B cell (primary cell): ENCODE data around the gene CRYGN.

ENCODE experiments used
- CTCF ChIP-seq: fragments of 200-600 bp; IDR thresholded peaks from one replicate; pipeline ENCODE4 v1.8.0; 2022; ENCODE audit warnings: antibody characterized with exemption, mild to moderate bottlenecking
- EZH2 ChIP-seq: IDR thresholded peaks from 2 replicates; pipeline ENCODE4 v1.6.1; 2012; ENCODE audit warnings: borderline replicate concordance, low read depth, mild to moderate bottlenecking, moderate library complexity, low read length; ENCODE audit not compliant: insufficient read depth, poor library complexity, severe bottlenecking

GRCh38 chr7:151392426-151392825, 47.5 kb downstream of the CRYGN start:
- TF ChIP-seq CTCF (no peak), EZH2 (no peak)
